ENCODE data around the gene CFAP58.

The CFAP58 gene

GRCh38 chr10:104323085-104323484 lies 30.5 kb upstream of the CFAP58 start:
- no peak for DNase-seq

DNA sequence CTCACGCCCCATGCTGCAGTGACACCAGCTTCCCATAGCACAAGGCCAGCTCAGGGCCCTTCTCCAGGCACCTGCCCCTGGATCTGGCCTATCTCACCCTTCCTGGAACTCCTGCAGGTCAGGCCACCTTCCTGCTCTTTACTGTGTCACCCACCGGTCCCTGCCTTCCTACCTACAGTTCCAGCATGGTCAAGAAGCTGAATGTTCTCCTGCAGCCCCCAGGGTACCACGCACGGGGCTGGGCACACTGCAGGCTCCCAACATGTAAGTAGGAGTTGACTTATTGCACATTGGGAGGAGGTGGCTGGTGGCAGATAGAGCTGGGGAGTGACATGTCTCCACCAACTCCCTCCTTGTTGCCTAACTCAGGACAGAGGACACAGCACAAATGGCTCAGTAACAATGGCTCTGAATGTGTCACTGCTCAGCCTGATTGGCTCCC lies 29.9 kb upstream of the CFAP58 start:
- DNase-seq = no peak

GRCh38 chr10:104324221-104324686 lies 29.4 kb upstream of the CFAP58 start:
- DNase-seq = no peak

DNA sequence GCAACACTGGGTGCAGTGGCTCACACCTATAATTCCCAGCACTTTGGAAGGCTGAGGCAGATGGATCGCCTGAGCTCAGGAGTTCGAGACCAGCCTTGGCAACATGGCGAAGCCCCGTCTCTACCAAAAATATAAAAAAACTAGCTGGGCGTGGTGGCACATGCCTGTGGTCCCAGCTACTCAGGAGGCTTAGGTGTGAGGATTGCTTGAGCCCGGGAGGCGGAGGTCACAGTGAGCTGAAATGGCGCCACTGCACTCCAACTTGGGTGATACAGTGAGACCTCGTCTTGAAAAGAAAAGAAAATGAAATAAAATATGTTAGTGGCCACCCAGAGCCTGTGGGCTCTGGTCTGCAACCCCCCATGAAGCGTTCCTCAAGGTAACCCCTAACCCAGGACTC lies 28.7 kb upstream of the CFAP58 start:
- DNase-seq = no peak

GRCh38 chr10:104325436-104326435 lies 27.9 kb upstream of the CFAP58 start:
- DNase-seq = no peak

- no peak for DNase-seq
These were observed 26.5 kb upstream of the CFAP58 start for GRCh38 chr10:104326991-104327610.

DNA sequence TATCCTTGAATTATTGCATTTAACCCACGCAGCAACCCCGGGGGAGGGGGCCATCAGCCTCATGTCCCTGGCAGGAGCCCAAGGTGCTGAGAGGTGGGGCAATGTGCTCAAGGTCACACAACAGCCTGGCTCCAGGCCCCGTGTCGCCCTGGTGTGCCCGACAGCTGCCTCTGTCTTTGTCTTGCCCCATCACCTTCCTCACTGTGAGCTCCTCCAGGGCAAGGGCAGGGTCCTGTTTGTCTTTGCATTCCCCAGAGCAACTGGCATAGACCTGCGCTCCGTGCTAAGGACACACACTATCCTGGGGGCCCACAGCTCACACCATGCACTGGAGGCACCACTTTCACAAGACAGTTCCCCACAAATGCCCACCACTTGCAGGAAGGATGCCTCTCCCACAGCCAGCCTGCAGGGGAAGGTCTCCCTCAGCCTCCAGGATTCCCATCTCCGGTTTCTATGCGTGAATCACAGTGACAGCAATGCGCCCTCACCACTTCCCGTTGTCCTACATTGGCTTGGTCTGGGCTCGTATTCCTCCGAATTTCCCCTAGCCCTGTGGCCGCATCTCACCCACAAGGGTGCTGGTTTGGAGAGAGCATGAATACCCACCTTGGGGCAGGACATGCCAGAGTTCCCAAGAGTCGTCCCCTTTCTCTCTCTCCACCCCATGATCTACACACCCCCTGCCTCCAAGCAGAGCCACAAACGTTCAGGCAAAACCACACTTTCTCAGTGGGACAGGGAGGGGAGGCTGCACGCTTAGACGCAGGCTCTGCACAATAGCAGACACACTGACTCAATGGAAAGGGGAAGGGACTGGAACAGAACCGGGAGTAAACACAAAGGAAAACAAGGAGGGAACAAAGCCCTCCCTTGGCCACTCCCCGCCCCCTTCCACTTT lies 25.6 kb upstream of the CFAP58 start:
- no peak for DNase-seq

- no peak for DNase-seq
These were observed 25.1 kb upstream of the CFAP58 start for GRCh38 chr10:104328646-104328895.

DNA sequence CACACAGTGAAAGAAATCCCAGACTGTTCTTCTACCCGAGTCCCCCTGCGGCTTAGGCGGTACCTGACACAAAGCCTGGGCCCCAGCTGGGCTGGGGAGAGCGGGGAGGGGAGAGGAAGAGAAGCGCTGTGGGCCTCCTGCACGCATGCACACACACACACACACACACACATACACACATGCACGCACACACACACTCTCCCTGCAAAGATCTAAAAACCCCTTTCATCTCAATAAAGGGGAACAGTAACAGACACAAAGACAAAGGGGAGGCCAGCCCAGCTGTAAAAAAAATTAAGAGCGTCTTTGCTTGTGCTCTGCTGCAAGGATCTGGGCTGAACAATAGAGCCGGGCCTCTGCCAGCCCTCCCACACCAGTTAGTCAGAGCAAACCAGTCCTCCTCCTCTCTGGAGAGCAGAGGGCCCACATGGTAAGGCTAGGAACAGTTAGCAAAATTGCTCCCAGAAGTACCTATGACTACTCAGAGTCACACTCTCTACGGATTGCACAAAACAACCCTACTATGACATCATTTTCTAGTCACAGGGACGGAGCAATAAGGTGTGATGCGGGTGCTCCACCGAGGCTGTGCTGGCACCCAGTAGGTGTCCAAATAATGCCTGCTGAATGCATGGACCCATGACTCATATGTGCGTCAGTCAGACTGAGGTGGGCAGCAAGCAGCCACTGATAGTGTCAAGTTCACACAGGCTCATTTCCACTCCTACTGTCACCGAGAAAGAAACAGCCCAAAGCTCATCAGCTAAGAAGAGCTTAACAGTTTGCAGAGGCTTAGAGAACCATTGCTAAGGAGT lies 24.5 kb upstream of the CFAP58 start:
- DNase-seq = peak; percentile 86

DNA sequence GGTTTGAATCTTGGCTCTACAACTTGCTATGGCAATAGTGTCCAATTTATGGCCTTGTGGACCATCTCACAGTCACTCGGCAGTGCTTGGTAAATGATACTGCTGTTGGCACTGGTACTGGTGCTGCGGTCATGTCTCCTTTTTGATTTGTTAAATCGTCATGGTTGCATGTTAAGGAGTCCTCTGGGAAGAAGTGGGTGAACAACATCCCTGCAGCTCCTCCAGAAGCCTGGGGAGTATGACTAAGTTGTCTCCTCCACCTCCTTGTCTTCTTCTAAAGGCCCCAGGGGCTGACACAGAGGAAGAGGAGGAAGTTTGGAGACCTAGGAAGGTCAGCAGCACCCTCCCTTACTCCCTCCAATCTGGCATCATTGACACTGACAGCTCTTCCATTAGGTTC lies 23.9 kb upstream of the CFAP58 start:
- DNase-seq = no peak

- DNase-seq = no peak
These were observed 23.2 kb upstream of the CFAP58 start for GRCh38 chr10:104330168-104331110.

DNA sequence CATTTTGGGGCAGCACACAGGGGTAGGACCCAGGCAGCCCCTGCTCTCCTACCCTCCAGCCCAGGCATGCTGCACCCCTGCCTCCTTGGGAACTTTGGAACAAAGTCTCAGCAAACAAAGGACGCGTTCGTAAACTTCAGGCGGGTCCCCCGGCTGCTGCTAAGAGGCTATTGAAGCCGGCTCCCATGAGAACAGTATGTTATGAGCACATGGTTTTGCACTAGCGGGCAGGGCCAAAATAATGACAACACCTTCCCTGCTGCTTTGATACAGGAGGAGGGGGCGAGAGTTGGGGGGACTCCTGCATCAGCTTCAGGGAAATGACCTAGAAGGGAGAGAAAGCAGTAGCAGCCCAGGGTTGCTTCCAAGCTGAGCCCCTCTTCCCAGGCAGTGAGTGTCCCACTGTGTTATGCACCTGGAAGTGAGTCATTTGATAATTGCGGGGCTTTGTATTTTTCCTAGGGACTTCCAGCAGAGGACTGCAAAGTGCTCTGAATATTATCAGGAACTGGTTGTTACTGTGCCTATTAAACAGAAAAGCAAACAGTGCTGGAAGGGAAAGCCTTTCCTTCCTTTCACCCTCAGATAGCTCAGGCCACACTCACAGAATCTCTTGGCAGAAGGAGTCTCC lies 22.3 kb upstream of the CFAP58 start:
- DNase-seq = no peak

GRCh38 chr10:104332243-104333031 lies 21.2 kb upstream of the CFAP58 start:
- no peak for DNase-seq

- DNase-seq = no peak
These were observed 20.5 kb upstream of the CFAP58 start for GRCh38 chr10:104333032-104333727.

- DNase-seq = no peak
These were observed 19.8 kb upstream of the CFAP58 start for GRCh38 chr10:104333728-104334373.

DNA sequence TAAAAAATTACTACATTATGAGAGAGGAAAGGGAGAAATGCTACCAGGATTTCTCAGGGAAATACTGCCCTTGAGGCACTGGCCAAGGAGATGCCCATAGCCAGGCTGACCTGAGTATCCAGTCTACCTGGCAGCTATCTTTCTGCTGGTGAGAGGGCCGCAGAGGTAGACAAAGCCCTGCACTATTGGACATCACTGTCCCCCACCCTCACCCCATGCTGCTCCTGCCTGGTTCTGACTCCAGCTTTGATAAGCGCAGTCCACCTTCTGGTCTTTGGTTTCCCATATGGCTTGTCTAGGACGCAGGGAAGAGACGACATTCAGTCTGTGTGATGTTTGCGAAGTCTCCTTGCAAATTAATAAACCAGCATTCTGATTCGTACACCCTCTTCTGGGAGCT lies 19.1 kb upstream of the CFAP58 start:
- no peak for DNase-seq

GRCh38 chr10:104334965-104335650 lies 18.5 kb upstream of the CFAP58 start:
- no peak for DNase-seq

Data from activated CD4-positive, alpha-beta T cell treated with anti-CD3 and anti-CD28 coated beads, Interleukin-2, Interleukin-6, amounts not matched to agents 100 ng/mL and 50 ng/mL, durations not matched to agents 16 hours and 8 hours (primary cell).